GM21576 (cell line): ENCODE data around the gene DHFR.
"Not testable (repeated sequence)": the region's sequence is repeated elsewhere in the genome, so short reads cannot be mapped to it uniquely, and the experiment has no call there.

Experiments used
- ATAC-seq: cut with Tn5 transposase; IDR thresholded peaks from one replicate; pipeline ENCODE4 v1.9.1; 2021; ENCODE audit warnings: mild to moderate bottlenecking, moderate library complexity; ENCODE audit not compliant: unreplicated experiment

Gene DHFR

GRCh38 chr5:80654391-80655230 lies at the start of gene DHFR, which contains the start of gene MSH3:
Gene DHFR (minus strand): TSS chr5:80654983. CDS start chr5:80654489, 494 bp downstream.
Gene MSH3 (plus strand): TSS chr5:80654652. CDS start chr5:80654728, 76 bp downstream.
- ATAC-seq, result peak; percentile 30

GRCh38 chr5:80704221-80704620 lies 49.4 kb upstream of the DHFR start:
- ATAC-seq, result no peak

- ATAC-seq, result no peak
These were observed 49.0 kb upstream of the DHFR start for GRCh38 chr5:80703747-80704146.

- no peak for ATAC-seq
These were observed 48.5 kb upstream of the DHFR start for GRCh38 chr5:80703291-80703690.

GRCh38 chr5:80701597-80701996 lies 46.8 kb upstream of the DHFR start:
- no peak for ATAC-seq

- no peak for ATAC-seq
These were observed 43.6 kb upstream of the DHFR start for GRCh38 chr5:80698369-80698768.

GRCh38 chr5:80697100-80697499 lies 42.3 kb upstream of the DHFR start:
- ATAC-seq, result no peak

- ATAC-seq, result no peak
These were observed 41.7 kb upstream of the DHFR start for GRCh38 chr5:80696450-80696849.

GRCh38 chr5:80695666-80696065 lies 40.9 kb upstream of the DHFR start:
- ATAC-seq, result no peak

- ATAC-seq, result no peak
These were observed 34.8 kb upstream of the DHFR start for GRCh38 chr5:80689627-80690026.

GRCh38 chr5:80688648-80689420 lies 34.1 kb upstream of the DHFR start:
- no peak for ATAC-seq

- no peak for ATAC-seq
These were observed 32.0 kb upstream of the DHFR start for GRCh38 chr5:80686757-80687156.

- no peak for ATAC-seq
These were observed 21.9 kb upstream of the DHFR start for GRCh38 chr5:80676706-80677105.

GRCh38 chr5:80672140-80672736 lies 17.5 kb upstream of the DHFR start:
- peak; percentile 52 for ATAC-seq

- ATAC-seq, result peak; percentile 62
These were observed 13.5 kb upstream of the DHFR start for GRCh38 chr5:80668016-80668969.

GRCh38 chr5:80667384-80667783 lies 12.6 kb upstream of the DHFR start:
- no peak for ATAC-seq

GRCh38 chr5:80665057-80665456 lies 10.3 kb upstream of the DHFR start:
- ATAC-seq, result no peak

GRCh38 chr5:80662108-80662507 lies 7.3 kb upstream of the DHFR start:
- no peak for ATAC-seq

- not testable (repeated sequence) for ATAC-seq
These were observed 5.9 kb upstream of the DHFR start for GRCh38 chr5:80660661-80661060.

- ATAC-seq, result no peak
These were observed 4.3 kb upstream of the DHFR start for GRCh38 chr5:80659106-80659505.
